ENCODE measurements around the gene VWA5B1.

Gene VWA5B1

GRCh38 chr1:20322825-20323612, 32.3 kb downstream of the VWA5B1 start:
- DNase-seq = peak; percentile 74

GRCh38 chr1:20323613-20323920, 32.9 kb downstream of the VWA5B1 start:
- no peak for DNase-seq

GRCh38 chr1:20324704-20325406, 34.2 kb downstream of the VWA5B1 start:
- DNase-seq = no peak

GRCh38 chr1:20325407-20325843, 34.8 kb downstream of the VWA5B1 start:
- DNase-seq = no peak

GRCh38 chr1:20325844-20326420, 35.3 kb downstream of the VWA5B1 start:
- no peak for DNase-seq

- no peak for DNase-seq
Measured at GRCh38 chr1:20327467-20327866, 36.8 kb downstream of the VWA5B1 start.

GRCh38 chr1:20328201-20328600, 37.5 kb downstream of the VWA5B1 start:
- DNase-seq = no peak

- no peak for DNase-seq
Measured at GRCh38 chr1:20329793-20330542, 39.3 kb downstream of the VWA5B1 start.

- no peak for DNase-seq
Measured at GRCh38 chr1:20334103-20334502, 43.4 kb downstream of the VWA5B1 start.

- DNase-seq = no peak
Measured at GRCh38 chr1:20336105-20336605, 45.5 kb downstream of the VWA5B1 start.

- DNase-seq = no peak
Measured at GRCh38 chr1:20337581-20337980, 46.9 kb downstream of the VWA5B1 start.

GRCh38 chr1:20339811-20340457, 49.3 kb downstream of the VWA5B1 start:
- no peak for DNase-seq

GRCh38 chr1:20342294-20343148, 51.8 kb downstream of the VWA5B1 start:
- DNase-seq = no peak

- DNase-seq = no peak
Measured at GRCh38 chr1:20343149-20343937, 52.7 kb downstream of the VWA5B1 start.

- DNase-seq = no peak
Measured at GRCh38 chr1:20343938-20344302, 53.2 kb downstream of the VWA5B1 start.

- no peak for DNase-seq
Measured at GRCh38 chr1:20344738-20345137, 54.1 kb downstream of the VWA5B1 start.

GRCh38 chr1:20345419-20345818, 54.7 kb downstream of the VWA5B1 start:
- DNase-seq = no peak

- DNase-seq = no peak
Measured at GRCh38 chr1:20346433-20346832, 55.8 kb downstream of the VWA5B1 start.

GRCh38 chr1:20347699-20348098, 57.0 kb downstream of the VWA5B1 start:
- no peak for DNase-seq

GRCh38 chr1:20348326-20348915, 57.7 kb downstream of the VWA5B1 start:
- DNase-seq = no peak

GRCh38 chr1:20349561-20349960, 58.9 kb downstream of the VWA5B1 start:
- DNase-seq = no peak

All from activated CD4-positive, alpha-beta T cell treated with anti-CD3 and anti-CD28 coated beads, Interleukin-2, amount 50 U/mL, for 16 hours (primary cell).